ENCODE data around the gene ELFN2.

DNA sequence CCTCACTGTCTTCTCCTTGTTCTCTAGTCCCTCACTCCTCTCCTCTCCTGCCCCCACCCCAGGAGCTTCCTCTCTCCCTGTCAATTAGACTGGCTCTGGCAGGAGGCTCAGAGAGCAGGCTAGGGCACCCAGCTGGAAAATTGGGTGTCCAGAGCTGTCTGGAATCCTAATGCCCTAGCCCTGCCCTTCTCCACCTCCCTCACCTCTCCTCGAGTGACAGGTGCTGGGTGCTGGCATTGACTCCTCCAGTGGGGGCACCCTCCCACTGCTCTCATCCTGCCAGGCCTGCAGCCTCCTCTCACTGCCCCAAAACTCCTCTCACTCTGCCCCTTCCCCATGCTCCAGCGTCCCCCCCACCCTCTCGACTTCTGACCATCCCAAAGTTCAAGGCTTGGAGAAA, 76.0 kb downstream of the ELFN2 start:
- TF ChIP-seq, protein P1, sequence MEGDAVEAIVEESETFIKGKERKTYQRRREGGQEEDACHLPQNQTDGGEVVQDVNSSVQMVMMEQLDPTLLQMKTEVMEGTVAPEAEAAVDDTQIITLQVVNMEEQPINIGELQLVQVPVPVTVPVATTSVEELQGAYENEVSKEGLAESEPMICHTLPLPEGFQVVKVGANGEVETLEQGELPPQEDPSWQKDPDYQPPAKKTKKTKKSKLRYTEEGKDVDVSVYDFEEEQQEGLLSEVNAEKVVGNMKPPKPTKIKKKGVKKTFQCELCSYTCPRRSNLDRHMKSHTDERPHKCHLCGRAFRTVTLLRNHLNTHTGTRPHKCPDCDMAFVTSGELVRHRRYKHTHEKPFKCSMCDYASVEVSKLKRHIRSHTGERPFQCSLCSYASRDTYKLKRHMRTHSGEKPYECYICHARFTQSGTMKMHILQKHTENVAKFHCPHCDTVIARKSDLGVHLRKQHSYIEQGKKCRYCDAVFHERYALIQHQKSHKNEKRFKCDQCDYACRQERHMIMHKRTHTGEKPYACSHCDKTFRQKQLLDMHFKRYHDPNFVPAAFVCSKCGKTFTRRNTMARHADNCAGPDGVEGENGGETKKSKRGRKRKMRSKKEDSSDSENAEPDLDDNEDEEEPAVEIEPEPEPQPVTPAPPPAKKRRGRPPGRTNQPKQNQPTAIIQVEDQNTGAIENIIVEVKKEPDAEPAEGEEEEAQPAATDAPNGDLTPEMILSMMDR (IDR thresholded peaks at IDR 0.05): no peak
- TF ChIP-seq POLR2A (IDR thresholded peaks at IDR 0.05): no peak

All from right lobe of liver (tissue), 4 donors.